WERI-Rb-1 (cell line): Measurements from ENCODE around the gene TMEM87A.
"Not testable (repeated sequence)": the region's sequence is repeated elsewhere in the genome, so short reads cannot be mapped to it uniquely, and the experiment has no call there.

ENCODE experiments used
- DNase-seq: peaks from one replicate; pipeline ENCODE4 v3.0.0-alpha.2; 2020
- H3K27ac ChIP-seq: fragments of 250-450 bp; sonication (Bioruptor Pico); 2 replicates; pipeline ENCODE4 v1.5.1; 2020; ENCODE audit warnings: mild to moderate bottlenecking, moderate library complexity
- H3K27me3 ChIP-seq: fragments of 250-450 bp; sonication (Bioruptor Pico); 2 replicates; pipeline ENCODE4 v1.5.1; 2021; ENCODE audit warnings: mild to moderate bottlenecking, low read depth, moderate library complexity; ENCODE audit not compliant: insufficient read depth, severe bottlenecking
- H3K36me3 ChIP-seq: fragments of 250-450 bp; sonication (Bioruptor Pico); 2 replicates; pipeline ENCODE4 v1.5.1; 2020; ENCODE audit warnings: mild to moderate bottlenecking, moderate library complexity
- H3K4me3 ChIP-seq: 2 replicates; pipeline ENCODE4 v1.5.1; 2011; ENCODE audit warnings: low read depth, mild to moderate bottlenecking, control low read depth, low read length
- H3K9me3 ChIP-seq: fragments of 250-450 bp; sonication (Bioruptor Pico); 2 replicates; pipeline ENCODE4 v1.5.1; 2021; ENCODE audit warnings: mild to moderate bottlenecking, moderate library complexity; ENCODE audit not compliant: severe bottlenecking
- CTCF ChIP-seq: IDR thresholded peaks from 2 replicates; pipeline ENCODE4 v1.5.1; 2011; ENCODE audit warnings: low read depth, mild to moderate bottlenecking, control low read depth, inconsistent platforms, low read length

The TMEM87A gene

GRCh38 chr15:42272939-42273899, at the start of gene TMEM87A, which contains the start of gene GANC:
Gene TMEM87A, minus strand, starts transcription at chr15:42273433. Its CDS starts 35 bp downstream, at chr15:42273398.
Gene GANC, plus strand, starts transcription at chr15:42273201. Its CDS starts 1,281 bp downstream, at chr15:42274482.
- H3K36me3 ChIP-seq = peaks cover 11% of the 10 kb centered on the region
- no peaks in the 10 kb centered on the region for H3K9me3 ChIP-seq
- peak within 1 kb of the TSS; percentile 96 for H3K27ac ChIP-seq
- H3K27me3 ChIP-seq = no peaks in the 10 kb centered on the region
- no peak for TF ChIP-seq CTCF
- H3K4me3 ChIP-seq = peak within 1 kb of the TSS; percentile 64
- peak; percentile 98 for DNase-seq

GRCh38 chr15:42319206-42319605, 46.0 kb upstream of the TMEM87A start:
- no peaks in the 10 kb centered on the region for H3K36me3 ChIP-seq
- no peak for TF ChIP-seq CTCF
- DNase-seq = no peak
- no peaks in the 10 kb centered on the region for H3K9me3 ChIP-seq
- no peaks in the 10 kb centered on the region for H3K27me3 ChIP-seq
- no peak overlapping the region for H3K27ac ChIP-seq
- no peak overlapping the region for H3K4me3 ChIP-seq

GRCh38 chr15:42316282-42316805, 43.1 kb upstream of the TMEM87A start:
- H3K4me3 ChIP-seq, H3K36me3 ChIP-seq, H3K9me3 ChIP-seq, H3K27me3 ChIP-seq, DNase-seq, H3K27ac ChIP-seq: not testable (repeated sequence)

- no peak overlapping the region for H3K27ac ChIP-seq
- peak; percentile 43 for DNase-seq
- no peaks in the 10 kb centered on the region for H3K36me3 ChIP-seq
- H3K9me3 ChIP-seq = no peaks in the 10 kb centered on the region
- no peaks in the 10 kb centered on the region for H3K27me3 ChIP-seq
- no peak overlapping the region for H3K4me3 ChIP-seq
- no peak for TF ChIP-seq CTCF
Measured at GRCh38 chr15:42315521-42315920, 42.3 kb upstream of the TMEM87A start.

- no peaks in the 10 kb centered on the region for H3K27me3 ChIP-seq
- no peaks in the 10 kb centered on the region for H3K36me3 ChIP-seq
- H3K4me3 ChIP-seq = no peak overlapping the region
- TF ChIP-seq CTCF = no peak
- no peak overlapping the region for H3K27ac ChIP-seq
- no peaks in the 10 kb centered on the region for H3K9me3 ChIP-seq
- DNase-seq = no peak
Measured at GRCh38 chr15:42314818-42315217, 41.6 kb upstream of the TMEM87A start.

GRCh38 chr15:42313463-42313862, 40.2 kb upstream of the TMEM87A start:
- no peaks in the 10 kb centered on the region for H3K36me3 ChIP-seq
- H3K4me3 ChIP-seq = no peak overlapping the region
- no peak overlapping the region for H3K27ac ChIP-seq
- no peaks in the 10 kb centered on the region for H3K9me3 ChIP-seq
- no peaks in the 10 kb centered on the region for H3K27me3 ChIP-seq
- 0 out of 2 replicates have a peak, but pooled peaks have one; percentile 16 for TF ChIP-seq CTCF
- peak; percentile 22 for DNase-seq
